Measurements from ENCODE around the gene NXPH4.
A peak's percentile ranks its signal among the peaks of the same experiment; 100 is the strongest.

Gene NXPH4

DNA sequence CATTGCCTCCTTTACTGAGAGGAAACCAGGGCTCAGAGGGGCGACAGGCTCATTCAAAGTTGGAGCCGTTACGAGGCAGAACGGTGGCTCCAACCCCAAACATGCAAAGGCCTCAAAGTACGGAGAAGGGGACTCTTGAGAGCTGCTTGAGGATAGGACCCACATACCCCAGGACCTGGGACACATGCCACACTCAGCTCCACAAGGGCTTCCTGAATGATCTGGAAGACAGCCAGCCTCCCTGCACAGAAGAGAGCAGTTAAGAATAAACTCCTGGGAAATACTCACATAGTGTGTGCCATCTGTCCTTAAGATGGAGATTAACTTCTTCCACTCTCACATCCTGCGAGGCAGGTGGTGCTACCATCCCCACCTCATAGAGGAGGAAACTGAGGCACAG is 26.6 kb upstream of the NXPH4 start:
- peak; percentile 27 to 65 for DNase-seq (ENCODE audit: low read depth in 2 of 2)
- TF ChIP-seq, protein P1, sequence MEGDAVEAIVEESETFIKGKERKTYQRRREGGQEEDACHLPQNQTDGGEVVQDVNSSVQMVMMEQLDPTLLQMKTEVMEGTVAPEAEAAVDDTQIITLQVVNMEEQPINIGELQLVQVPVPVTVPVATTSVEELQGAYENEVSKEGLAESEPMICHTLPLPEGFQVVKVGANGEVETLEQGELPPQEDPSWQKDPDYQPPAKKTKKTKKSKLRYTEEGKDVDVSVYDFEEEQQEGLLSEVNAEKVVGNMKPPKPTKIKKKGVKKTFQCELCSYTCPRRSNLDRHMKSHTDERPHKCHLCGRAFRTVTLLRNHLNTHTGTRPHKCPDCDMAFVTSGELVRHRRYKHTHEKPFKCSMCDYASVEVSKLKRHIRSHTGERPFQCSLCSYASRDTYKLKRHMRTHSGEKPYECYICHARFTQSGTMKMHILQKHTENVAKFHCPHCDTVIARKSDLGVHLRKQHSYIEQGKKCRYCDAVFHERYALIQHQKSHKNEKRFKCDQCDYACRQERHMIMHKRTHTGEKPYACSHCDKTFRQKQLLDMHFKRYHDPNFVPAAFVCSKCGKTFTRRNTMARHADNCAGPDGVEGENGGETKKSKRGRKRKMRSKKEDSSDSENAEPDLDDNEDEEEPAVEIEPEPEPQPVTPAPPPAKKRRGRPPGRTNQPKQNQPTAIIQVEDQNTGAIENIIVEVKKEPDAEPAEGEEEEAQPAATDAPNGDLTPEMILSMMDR (IDR thresholded peaks at IDR 0.05; ENCODE audit: low read depth, low read length) = no peak
- H3K4me3 ChIP-seq (replicated peaks in 1 of 2; ENCODE audit: low read depth in 2 of 2, low read length in 2 of 2) = no peak overlapping the region

DNA sequence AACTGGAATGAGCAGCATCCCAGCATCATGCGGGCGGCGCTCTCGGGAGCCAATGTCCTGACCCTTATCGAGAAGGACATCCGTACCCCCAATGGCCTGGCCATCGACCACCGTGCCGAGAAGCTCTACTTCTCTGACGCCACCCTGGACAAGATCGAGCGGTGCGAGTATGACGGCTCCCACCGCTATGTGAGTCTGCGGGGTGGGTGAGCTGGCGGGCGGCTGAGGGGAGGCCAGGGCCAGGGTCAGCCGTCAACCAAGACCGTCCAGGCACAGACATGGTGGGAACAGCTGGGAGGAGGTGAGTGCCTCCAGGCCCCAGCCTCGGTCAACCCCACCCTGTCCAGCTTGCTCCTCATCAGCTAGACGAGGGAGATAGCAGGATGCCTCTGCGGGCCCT is 25.8 kb upstream of the NXPH4 start:
- TF ChIP-seq, protein P1 (IDR thresholded peaks at IDR 0.05; ENCODE audit: low read depth, low read length) = no peak
- H3K4me3 ChIP-seq (replicated peaks in 1 of 2; ENCODE audit: low read depth in 2 of 2, low read length in 2 of 2) = no peak overlapping the region
- DNase-seq (ENCODE audit: low read depth in 2 of 2) = no peak

DNA sequence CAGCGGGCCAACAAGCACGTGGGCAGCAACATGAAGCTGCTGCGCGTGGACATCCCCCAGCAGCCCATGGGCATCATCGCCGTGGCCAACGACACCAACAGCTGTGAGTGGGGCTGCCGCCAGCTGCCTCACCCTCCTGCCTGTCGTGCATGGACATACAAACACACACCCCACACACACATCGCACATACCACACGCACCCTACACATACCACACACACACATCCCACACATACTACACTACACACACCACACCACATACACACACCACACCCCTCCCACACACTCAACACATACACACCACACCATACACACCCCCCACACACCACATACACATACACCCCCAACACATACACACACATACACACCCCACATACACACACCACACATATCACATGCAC is 25.2 kb upstream of the NXPH4 start:
- TF ChIP-seq, protein P1 (IDR thresholded peaks at IDR 0.05; ENCODE audit: low read depth, low read length) = no peak

DNA sequence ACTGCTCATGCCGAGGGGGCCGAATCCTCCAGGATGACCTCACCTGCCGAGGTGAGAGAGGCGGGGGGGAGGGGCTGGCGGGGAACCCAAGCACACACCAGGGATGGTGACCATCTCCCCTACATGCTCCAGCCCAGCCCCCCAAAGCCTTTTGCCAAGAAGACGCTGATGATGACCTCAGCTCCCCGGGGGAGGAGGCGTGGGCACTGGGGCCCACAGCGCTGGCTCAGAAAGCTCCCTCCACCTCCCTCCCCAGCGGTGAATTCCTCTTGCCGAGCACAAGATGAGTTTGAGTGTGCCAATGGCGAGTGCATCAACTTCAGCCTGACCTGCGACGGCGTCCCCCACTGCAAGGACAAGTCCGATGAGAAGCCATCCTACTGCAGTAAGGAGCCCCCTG is 23.7 kb upstream of the NXPH4 start:
- DNase-seq (ENCODE audit: low read depth in 2 of 2) = no peak
- no peak overlapping the region for H3K4me3 ChIP-seq (replicated peaks in 1 of 2; ENCODE audit: low read depth in 2 of 2, low read length in 2 of 2)
- TF ChIP-seq, protein P1 (IDR thresholded peaks at IDR 0.05; ENCODE audit: low read depth, low read length) = no peak

More for the DNA sequence above, 25.2 kb upstream of the NXPH4 start:
- H3K4me3 ChIP-seq (replicated peaks in 1 of 2; ENCODE audit: low read depth in 2 of 2, low read length in 2 of 2) = no peak overlapping the region
- peak in 1 of 2 donors; percentile 25 for DNase-seq (ENCODE audit: low read depth in 2 of 2)

DNA sequence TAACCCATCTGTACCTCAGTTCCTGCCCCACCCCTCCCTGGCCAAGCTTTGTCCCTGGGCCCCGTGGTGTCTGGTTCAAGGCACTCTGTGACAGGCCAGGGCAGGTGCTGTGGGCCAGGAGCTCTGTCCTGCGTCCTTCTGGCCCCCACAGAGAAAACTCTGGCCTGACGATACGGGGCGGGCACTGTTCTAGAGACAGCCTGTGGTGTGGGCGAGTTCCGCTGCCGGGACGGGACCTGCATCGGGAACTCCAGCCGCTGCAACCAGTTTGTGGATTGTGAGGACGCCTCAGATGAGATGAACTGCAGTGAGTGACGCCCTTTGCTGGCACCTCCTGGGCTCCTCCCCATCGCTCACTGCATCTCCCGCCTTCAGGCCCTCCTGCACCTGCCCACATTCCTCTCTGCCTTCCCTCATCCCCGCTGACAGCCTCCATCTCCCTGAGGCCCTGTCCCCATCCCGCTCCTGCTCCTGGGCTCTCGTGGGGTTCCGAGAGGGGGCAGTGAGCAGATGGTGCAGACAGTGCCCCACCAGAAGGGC is 22.8 kb upstream of the NXPH4 start:
- TF ChIP-seq, protein P1 (IDR thresholded peaks at IDR 0.05; ENCODE audit: low read depth, low read length) = no peak
- no peak for DNase-seq (ENCODE audit: low read depth in 2 of 2)
- no peak overlapping the region for H3K4me3 ChIP-seq (replicated peaks in 1 of 2; ENCODE audit: low read depth in 2 of 2, low read length in 2 of 2)

DNA sequence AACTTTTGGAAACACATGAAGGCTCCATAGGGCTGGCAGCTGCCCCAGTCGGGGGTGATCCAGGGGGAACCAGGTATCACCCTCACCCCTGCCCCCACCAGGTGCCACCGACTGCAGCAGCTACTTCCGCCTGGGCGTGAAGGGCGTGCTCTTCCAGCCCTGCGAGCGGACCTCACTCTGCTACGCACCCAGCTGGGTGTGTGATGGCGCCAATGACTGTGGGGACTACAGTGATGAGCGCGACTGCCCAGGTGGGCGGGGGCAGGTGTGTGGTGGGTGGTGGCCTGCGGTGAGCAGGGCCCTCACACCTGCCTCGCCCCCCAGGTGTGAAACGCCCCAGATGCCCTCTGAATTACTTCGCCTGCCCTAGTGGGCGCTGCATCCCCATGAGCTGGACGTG is 22.3 kb upstream of the NXPH4 start:
- no peak for DNase-seq (ENCODE audit: low read depth in 2 of 2)
- no peak overlapping the region for H3K4me3 ChIP-seq (replicated peaks in 1 of 2; ENCODE audit: low read depth in 2 of 2, low read length in 2 of 2)

More for the DNA sequence above, 22.3 kb upstream of the NXPH4 start:
- TF ChIP-seq, protein P1 (IDR thresholded peaks at IDR 0.05; ENCODE audit: low read depth, low read length) = no peak
